ENCODE data around the gene SH3GLB1.

- TF ChIP-seq CTCF (IDR thresholded peaks at IDR 0.05) (no peak), EP300 (IDR thresholded peaks at IDR 0.05) (no peak), POLR2A (IDR thresholded peaks at IDR 0.05) (no peak)
Measured at GRCh38 chr1:86750530-86750929, 46.2 kb downstream of the SH3GLB1 start.
